Inflammatory macrophage (primary cell): ENCODE results near the gene TRUB2.

Source experiments
- DNase-seq, 2 donors: peaks; one replicate each; pipeline ENCODE4 v3.0.0-alpha.2; 2020 to 2022

TRUB2 gene

DNA sequence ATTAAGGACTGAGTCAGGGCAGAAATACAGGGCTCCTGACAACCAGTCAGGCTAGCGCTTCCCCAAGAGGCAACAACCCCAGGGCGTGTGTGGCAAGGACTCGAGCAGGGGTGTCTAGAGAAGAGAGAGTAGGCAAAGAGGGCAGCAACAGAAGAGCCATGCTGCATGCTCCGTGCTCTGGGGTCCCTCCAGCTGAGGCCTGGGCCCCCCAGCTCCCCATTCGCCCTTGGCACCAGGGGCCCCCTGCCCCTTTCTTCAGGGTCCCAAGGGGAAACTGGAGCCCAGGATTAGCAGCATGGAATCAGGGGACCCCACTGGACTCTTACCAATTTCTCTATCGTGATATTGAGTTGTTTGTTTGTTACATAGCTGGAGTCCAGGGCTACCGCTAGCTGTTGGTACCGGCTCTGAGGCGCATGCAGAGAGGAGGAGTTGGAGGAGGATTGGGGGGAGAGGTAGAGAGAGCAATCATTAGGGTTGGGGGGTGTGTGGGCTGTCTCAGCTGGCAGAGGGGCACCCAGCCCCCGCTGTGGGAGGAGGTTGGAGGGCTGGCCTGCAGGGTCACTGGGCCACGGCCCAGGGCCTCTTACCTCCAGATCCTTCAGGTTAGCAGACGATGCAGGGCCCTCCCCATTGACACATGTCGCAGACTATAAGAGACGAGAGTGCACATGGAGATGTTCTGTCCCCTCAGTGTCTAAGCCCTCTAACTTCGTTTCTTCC is 55.2 kb downstream of the TRUB2 start:
- DNase-seq = no peak

DNA sequence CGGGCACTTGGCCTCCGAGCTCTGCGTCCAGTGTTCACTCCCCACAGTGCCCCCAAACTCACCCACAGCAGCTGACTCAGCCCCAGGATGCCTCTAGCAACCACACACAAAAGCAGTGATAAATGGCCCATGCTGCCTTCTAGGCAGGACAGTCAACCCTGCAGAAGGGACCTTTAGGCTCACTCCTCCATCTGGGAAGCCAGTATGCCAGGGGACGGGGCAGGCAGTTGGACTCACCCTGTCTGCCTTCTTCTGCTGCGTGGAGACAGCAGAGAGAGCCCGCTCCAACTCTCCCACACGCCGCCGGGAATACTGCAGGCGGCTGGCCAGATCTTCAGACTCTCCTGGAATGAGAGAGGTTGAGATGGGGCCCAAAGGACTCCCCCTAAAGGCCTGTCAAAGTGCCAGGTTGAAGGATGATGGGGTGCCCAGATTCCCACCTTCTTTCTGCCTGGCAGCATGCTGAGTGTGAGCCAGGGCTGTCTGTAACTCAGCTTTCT is 56.8 kb downstream of the TRUB2 start:
- no peak for DNase-seq

DNA sequence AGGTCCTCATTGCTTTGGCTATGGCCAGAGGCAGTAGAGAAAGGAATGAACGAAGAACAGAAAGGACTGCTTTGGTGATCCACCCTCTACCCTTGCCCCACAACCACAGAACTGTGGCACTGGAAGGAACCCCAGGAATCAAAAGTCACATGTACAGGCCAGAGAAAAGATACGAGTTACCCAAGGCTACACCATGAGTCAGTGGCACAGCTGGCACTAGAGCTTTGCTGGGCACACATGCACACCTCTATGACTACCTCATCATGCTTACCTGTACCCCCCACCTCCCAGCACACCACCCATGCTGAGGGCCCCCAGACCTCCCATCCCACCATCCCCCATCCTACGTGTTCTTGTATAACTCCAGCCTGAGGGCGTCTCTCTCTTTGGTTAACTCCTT is 59.6 kb downstream of the TRUB2 start:
- no peak for DNase-seq

DNA sequence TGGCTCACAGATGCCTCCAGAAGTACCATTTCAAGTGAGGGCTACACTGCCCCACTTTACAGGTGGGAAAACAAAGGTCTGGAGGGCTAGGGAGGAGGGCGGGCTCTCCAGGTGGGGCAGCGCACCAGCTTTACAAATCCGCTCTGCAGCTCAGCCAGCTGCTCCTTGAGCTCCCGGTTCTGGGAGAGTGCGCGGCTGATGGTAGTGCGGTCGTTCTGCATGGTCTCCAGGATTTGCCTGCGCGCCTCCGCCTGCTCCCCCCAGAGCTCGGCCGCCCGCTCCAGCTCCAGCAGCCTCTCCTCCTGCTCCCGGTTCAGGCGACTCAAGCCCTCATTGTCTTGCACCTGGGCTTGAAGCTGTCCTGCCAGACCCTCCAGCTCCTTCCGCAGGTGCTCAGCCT is 61.9 kb downstream of the TRUB2 start:
- no peak for DNase-seq

DNA sequence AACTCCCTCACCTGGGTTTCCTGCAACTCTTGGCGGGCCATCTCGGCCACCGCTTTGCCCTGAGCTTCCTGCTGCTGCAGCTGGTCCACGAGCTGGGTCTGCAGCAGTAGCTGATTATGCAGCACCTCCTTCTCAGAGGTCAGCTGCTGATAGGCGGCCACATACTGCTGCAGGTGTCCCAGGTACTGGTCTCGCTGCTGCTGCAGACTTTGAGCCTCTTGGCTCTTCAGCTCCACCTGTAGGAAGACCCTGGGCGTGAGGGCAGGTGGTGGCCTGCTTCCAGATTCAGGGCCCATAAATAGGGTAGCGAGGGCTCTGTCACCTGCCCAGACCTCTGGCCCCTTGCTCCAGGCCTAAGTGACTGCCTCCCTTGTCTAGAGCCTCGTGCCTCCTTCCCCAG is 63.1 kb downstream of the TRUB2 start:
- no peak for DNase-seq

DNA sequence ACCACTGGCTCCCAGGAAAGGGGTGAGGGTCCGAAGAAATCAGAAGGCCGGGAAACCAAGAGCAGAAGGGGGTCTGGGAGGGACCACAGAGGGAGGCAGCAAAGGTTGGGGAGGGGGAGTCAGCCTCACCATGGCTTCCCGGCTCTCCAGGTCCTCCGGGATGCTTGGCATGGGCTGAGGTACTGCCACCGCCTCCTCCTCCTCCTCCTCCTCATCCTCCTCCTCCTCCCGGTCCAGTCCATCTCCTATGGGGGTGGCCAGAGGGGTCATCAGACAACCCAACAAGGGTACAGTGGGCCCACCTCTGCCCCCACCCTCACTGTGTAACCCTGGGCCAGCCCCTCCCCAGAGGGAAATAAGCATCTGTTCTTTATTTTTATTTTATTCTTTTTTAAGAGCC is 63.9 kb downstream of the TRUB2 start:
- no peak for DNase-seq

DNA sequence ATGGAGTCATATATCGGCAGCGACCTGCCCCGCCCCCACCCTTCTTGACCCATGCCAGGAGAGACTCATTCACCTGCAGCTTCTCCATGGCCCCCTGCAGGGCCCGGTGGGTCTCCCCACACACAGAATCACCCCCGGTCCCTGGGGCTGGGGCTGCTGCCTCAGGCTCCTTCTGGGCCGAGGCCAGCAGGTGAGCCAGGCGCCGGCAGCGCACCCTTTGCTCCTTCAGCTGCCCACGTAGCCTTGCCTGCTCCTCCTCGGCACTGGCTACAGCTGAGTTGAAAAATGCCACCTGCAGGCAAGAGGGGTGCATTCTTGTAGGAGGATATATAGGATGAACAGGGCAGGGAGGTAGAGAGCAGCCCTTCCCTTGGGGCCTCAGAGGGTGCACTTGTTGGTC is 64.3 kb downstream of the TRUB2 start:
- DNase-seq = no peak

DNA sequence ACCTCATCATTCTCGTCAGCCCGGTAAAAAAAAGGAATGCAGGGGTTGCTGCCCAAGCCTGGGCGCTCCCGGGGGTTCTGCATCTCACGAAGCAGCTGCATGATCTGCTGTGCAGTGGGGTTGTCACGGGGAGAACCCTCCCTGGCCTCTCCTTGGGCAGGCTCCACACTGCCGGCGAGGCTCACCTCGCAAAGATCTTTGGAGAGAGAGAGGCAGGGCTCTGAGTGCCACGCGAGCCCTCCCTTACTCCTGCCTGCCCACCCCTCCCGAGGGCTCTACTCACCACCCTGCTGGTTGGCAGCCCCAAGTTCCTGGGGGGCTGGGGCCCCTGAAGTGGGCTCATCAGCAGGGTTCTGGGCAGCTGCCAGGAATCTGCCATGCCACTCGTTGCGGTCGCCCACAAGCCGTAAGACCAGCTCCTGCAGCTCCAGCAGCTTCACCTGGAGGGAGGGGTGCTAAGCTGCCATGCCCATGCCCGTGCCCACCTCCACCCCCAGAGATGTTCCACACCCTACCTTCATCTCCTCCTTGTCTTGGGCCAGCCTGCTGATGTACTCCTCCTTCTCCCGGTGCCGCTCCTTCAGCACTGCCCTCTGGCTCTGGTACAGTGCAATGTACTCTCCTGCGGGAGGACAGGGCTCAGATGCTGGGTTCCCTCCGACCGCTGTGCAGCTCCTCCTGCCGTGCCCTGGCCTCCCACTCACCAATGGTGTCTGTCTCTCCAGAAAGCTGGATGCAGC is 65.0 kb downstream of the TRUB2 start:
- no peak for DNase-seq
